T47D (cell line): ENCODE measurements around the gene DGCR6L.
"Not testable (repeated sequence)": the region's sequence is repeated elsewhere in the genome, so short reads cannot be mapped to it uniquely, and the experiment has no call there.

Source experiments
- DNase-seq, 2 experiments: peaks; one replicate each; pipeline versions ENCODE4 v3.0.0 to v3.0.0-alpha.2; 2011 to 2012; ENCODE audit warnings: low read depth in 1 of 2, low spot score in 1 of 2
- JUND ChIP-seq: IDR thresholded peaks from 2 replicates; pipeline ENCODE4 v1.6.1; 2012; ENCODE audit warnings: low read depth
- in situ Hi-C: cut with HindIII; loops from 2 replicates; pipeline ENCODE4 v1.10.0; 2016; ENCODE audit warnings: low sequenced_read_pairs, low pct_unique_long_range_greater_than_20kb

Gene DGCR6L

GRCh38 chr22:20319745-20320658 lies at the start of gene DGCR6L:
Gene DGCR6L, minus strand, starts transcription at chr22:20320060. Its CDS starts 72 bp downstream, at chr22:20319988.
- TF ChIP-seq JUND, result no peak
- peak; percentile 96 for DNase-seq
- in situ Hi-C loops, result no loop called here

GRCh38 chr22:20368875-20369274 lies 49.0 kb upstream of the DGCR6L start:
- DNase-seq, in situ Hi-C loops: not testable (repeated sequence)

- DNase-seq, in situ Hi-C loops: not testable (repeated sequence)
These were observed 47.0 kb upstream of the DGCR6L start for GRCh38 chr22:20366841-20367240.

- in situ Hi-C loops, DNase-seq: not testable (repeated sequence)
These were observed 44.7 kb upstream of the DGCR6L start for GRCh38 chr22:20364335-20365260.

- DNase-seq, in situ Hi-C loops: not testable (repeated sequence)
These were observed 42.5 kb upstream of the DGCR6L start for GRCh38 chr22:20362403-20362802.

- in situ Hi-C loops, DNase-seq: not testable (repeated sequence)
These were observed 41.9 kb upstream of the DGCR6L start for GRCh38 chr22:20361752-20362229.

- DNase-seq, in situ Hi-C loops: not testable (repeated sequence)
These were observed 41.2 kb upstream of the DGCR6L start for GRCh38 chr22:20360866-20361751.

GRCh38 chr22:20360261-20360660 lies 40.4 kb upstream of the DGCR6L start:
- DNase-seq, in situ Hi-C loops: not testable (repeated sequence)

GRCh38 chr22:20358503-20359239 lies 38.8 kb upstream of the DGCR6L start:
- DNase-seq, in situ Hi-C loops: not testable (repeated sequence)

- DNase-seq, in situ Hi-C loops: not testable (repeated sequence)
These were observed 38.1 kb upstream of the DGCR6L start for GRCh38 chr22:20357967-20358366.

GRCh38 chr22:20356906-20357305 lies 37.0 kb upstream of the DGCR6L start:
- DNase-seq, in situ Hi-C loops: not testable (repeated sequence)

- in situ Hi-C loops, DNase-seq: not testable (repeated sequence)
These were observed 36.2 kb upstream of the DGCR6L start for GRCh38 chr22:20355939-20356636.
